Breast epithelium (tissue), 4 donors: ENCODE measurements around the gene PRRX1. TPM values are rescaled to one million over a fixed set of nuclear protein-coding genes. Genes with fewer than 3 reads are reported as not detected.

ENCODE experiments used
- DNase-seq, 2 donors: peaks; one replicate each; pipeline ENCODE4 v3.0.0-alpha.2; 2019; ENCODE audit warnings: low spot score in 2 of 2
- H3K27ac ChIP-seq, 2 donors: fragments of 200-600 bp; sonication (generic) in 1 of 2; one replicate each; pipeline ENCODE4 v1.5.1; 2016 to 2019; ENCODE audit warnings: mild to moderate bottlenecking in 1 of 2
- H3K27me3 ChIP-seq, 2 donors: fragments of 200-600 bp; sonication (generic) in 1 of 2; one replicate each; pipeline versions ENCODE4 v1.5.1 to v1.6.0; 2017 to 2019; ENCODE audit warnings: control low read depth in 1 of 2, mild to moderate bottlenecking in 1 of 2
- H3K36me3 ChIP-seq: fragments of 200-600 bp; one replicate; pipeline ENCODE4 v1.5.1; 2019
- H3K4me1 ChIP-seq, 2 donors: fragments of 200-600 bp; sonication (generic); one replicate each; pipeline ENCODE4 v1.5.1; 2016 to 2019; ENCODE audit warnings: control low read depth in 1 of 2
- H3K4me3 ChIP-seq, 3 donors: fragments of 200-600 bp; sonication (generic); 1 replicate in 2 of 3; 2 replicates in 1 of 3; pipeline ENCODE4 v1.5.1; 2016 to 2019; ENCODE audit warnings: mild to moderate bottlenecking in 3 of 3, moderate library complexity in 2 of 3
- H3K9me3 ChIP-seq, 2 donors: fragments of 200-600 bp; sonication (generic) in 1 of 2; one replicate each; pipeline ENCODE4 v1.5.1; 2016 to 2019; ENCODE audit warnings: control low read depth in 1 of 2
- POLR2A ChIP-seq: fragments of 450-650 bp; IDR thresholded peaks from one replicate; pipeline ENCODE4 v1.6.1; 2016; ENCODE audit warnings: antibody characterized with exemption, mild to moderate bottlenecking, moderate library complexity
- POLR2AphosphoS5 ChIP-seq, 3 donors: sonication (generic); formaldehyde crosslinking; IDR thresholded peaks; one replicate each; pipeline ENCODE4 v1.6.1; 2017; ENCODE audit warnings: antibody characterized with exemption in 3 of 3
- intact Hi-C: fragments of 100-400 bp; cut with DNase I; formaldehyde crosslinking; loops from one replicate; pipeline ENCODE4 v1.15.1; 2023; ENCODE audit warnings: low total_unique reads
- total RNA-seq, 3 donors: library from RNA; depleted of rRNA; stranded (reverse); fragments of >200 nt; gene quantifications; one replicate each; pipeline ENCODE4 v1.1.0, GENCODE V29; 2016
- TF ChIP-seq, protein P1 (sequence below), 3 donors: fragments of 450-650 bp; IDR thresholded peaks; one replicate each; pipeline ENCODE4 v1.5.1; 2016 to 2017; ENCODE audit warnings: antibody characterized with exemption in 3 of 3, mild to moderate bottlenecking in 3 of 3, moderate library complexity in 3 of 3

The PRRX1 gene
- total RNA-seq, 3 donors from 2014 or later = 48.9 to 75.7 (median 73.1) TPM

- H3K27ac ChIP-seq = peak overlapping the region; percentile 35 to 54
- intact Hi-C loops = no loop called here
- H3K36me3 ChIP-seq = no peaks in the 10 kb centered on the region
- TF ChIP-seq POLR2A (no peak), POLR2AphosphoS5 (IDR thresholded peaks at IDR 0.05) (no peak)
- TF ChIP-seq, protein P1, sequence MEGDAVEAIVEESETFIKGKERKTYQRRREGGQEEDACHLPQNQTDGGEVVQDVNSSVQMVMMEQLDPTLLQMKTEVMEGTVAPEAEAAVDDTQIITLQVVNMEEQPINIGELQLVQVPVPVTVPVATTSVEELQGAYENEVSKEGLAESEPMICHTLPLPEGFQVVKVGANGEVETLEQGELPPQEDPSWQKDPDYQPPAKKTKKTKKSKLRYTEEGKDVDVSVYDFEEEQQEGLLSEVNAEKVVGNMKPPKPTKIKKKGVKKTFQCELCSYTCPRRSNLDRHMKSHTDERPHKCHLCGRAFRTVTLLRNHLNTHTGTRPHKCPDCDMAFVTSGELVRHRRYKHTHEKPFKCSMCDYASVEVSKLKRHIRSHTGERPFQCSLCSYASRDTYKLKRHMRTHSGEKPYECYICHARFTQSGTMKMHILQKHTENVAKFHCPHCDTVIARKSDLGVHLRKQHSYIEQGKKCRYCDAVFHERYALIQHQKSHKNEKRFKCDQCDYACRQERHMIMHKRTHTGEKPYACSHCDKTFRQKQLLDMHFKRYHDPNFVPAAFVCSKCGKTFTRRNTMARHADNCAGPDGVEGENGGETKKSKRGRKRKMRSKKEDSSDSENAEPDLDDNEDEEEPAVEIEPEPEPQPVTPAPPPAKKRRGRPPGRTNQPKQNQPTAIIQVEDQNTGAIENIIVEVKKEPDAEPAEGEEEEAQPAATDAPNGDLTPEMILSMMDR (IDR thresholded peaks at IDR 0.05) = no peak
- H3K4me1 ChIP-seq = peaks cover 0 to 2% of the 10 kb centered on the region in 2 donors
- H3K4me3 ChIP-seq = no peak overlapping the region
- no peaks in the 10 kb centered on the region for H3K27me3 ChIP-seq
- DNase-seq = no peak
- H3K9me3 ChIP-seq = no peaks in the 10 kb centered on the region
These were observed 32.1 kb downstream of the PRRX1 start for GRCh38 chr1:170695955-170696590.

GRCh38 chr1:170696591-170697290 is 32.8 kb downstream of the PRRX1 start:
- H3K4me1 ChIP-seq = peaks cover 0 to 4% of the 10 kb centered on the region in 2 donors
- no peak for DNase-seq
- peak overlapping the region; percentile 35 to 41 for H3K27ac ChIP-seq
- H3K9me3 ChIP-seq = no peaks in the 10 kb centered on the region
- TF ChIP-seq, protein P1 (IDR thresholded peaks at IDR 0.05) = no peak
- no peak for TF ChIP-seq POLR2AphosphoS5 (IDR thresholded peaks at IDR 0.05)
- no peak for TF ChIP-seq POLR2A
- no peaks in the 10 kb centered on the region for H3K36me3 ChIP-seq
- H3K4me3 ChIP-seq = no peak overlapping the region
- no peaks in the 10 kb centered on the region for H3K27me3 ChIP-seq
- intact Hi-C loops = no loop called here

GRCh38 chr1:170697316-170697715 is 33.4 kb downstream of the PRRX1 start:
- Histone ChIP-seq H3K4me3 (no peak overlapping the region), H3K36me3 (no peaks in the 10 kb centered on the region), H3K27me3 (no peaks in the 10 kb centered on the region), H3K27ac (peak overlapping the region in 1 of 2 donors; percentile 35), H3K4me1 (peaks cover 0 to 4% of the 10 kb centered on the region in 2 donors), H3K9me3 (no peaks in the 10 kb centered on the region)
- no peak for DNase-seq
- intact Hi-C loops = no loop called here
- TF ChIP-seq POLR2AphosphoS5 (IDR thresholded peaks at IDR 0.05) = no peak
- TF ChIP-seq, protein P1 (IDR thresholded peaks at IDR 0.05) = no peak

- Histone ChIP-seq H3K9me3 (no peaks in the 10 kb centered on the region), H3K4me1 (peaks cover 0 to 4% of the 10 kb centered on the region in 2 donors)
- TF ChIP-seq, protein P1 (IDR thresholded peaks at IDR 0.05) = no peak
- no peak for TF ChIP-seq POLR2A
- no peak for TF ChIP-seq POLR2AphosphoS5 (IDR thresholded peaks at IDR 0.05)
These were observed 34.7 kb downstream of the PRRX1 start for GRCh38 chr1:170698301-170699275.

More at GRCh38 chr1:170698301-170699275, 34.7 kb downstream of the PRRX1 start:
- intact Hi-C loops = no loop called here
- no peak for DNase-seq
- Histone ChIP-seq H3K27ac (peak overlapping the region; percentile 63 to 69), H3K27me3 (no peaks in the 10 kb centered on the region), H3K4me3 (peak overlapping the region in 2 of 3 donors; percentile 1 to 37), H3K36me3 (no peaks in the 10 kb centered on the region)
